HG03064 (cell line): ENCODE data around the gene CIB2.

Experiments used
- ATAC-seq: cut with Tn5 transposase; IDR thresholded peaks from one replicate; pipeline ENCODE4 v1.9.1; 2021; ENCODE audit warnings: low read depth; ENCODE audit not compliant: unreplicated experiment

The CIB2 gene

GRCh38 chr15:78070049-78070700 is 61.1 kb downstream of the CIB2 start:
- ATAC-seq: no peak

DNA sequence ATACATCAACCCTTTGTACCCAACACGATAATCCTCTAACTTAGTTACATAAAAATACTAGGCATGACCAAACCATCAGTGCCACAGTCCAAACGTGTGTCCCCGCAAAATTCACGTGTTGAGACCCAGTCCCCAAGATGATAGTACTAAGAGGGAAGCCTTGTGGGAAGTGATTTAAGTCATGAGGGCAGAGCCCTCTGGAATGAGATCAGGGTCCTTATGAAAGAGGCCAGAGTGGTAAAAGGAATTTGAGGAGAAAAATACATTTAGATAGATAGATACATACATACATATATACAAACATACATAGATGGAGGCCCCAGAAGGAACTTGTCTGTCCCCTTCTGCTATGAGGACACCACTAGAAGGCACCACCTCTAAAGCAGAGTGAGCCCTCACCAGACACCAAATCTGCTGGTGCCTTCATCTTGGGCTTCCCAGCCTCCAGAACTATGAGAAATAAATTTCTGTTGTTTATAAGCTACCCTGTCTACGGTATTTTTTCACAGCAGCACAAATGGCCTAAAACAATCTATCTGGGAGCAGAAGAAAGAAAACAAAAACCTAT is 61.7 kb downstream of the CIB2 start:
- no peak for ATAC-seq

GRCh38 chr15:78069052-78069414 is 62.2 kb downstream of the CIB2 start:
- ATAC-seq: no peak

- no peak for ATAC-seq
Observed at GRCh38 chr15:78067328-78068228, 63.7 kb downstream of the CIB2 start.

GRCh38 chr15:78065973-78066946 is 65.0 kb downstream of the CIB2 start:
- no peak for ATAC-seq

- no peak for ATAC-seq
Observed at GRCh38 chr15:78065284-78065872, 65.9 kb downstream of the CIB2 start.

DNA sequence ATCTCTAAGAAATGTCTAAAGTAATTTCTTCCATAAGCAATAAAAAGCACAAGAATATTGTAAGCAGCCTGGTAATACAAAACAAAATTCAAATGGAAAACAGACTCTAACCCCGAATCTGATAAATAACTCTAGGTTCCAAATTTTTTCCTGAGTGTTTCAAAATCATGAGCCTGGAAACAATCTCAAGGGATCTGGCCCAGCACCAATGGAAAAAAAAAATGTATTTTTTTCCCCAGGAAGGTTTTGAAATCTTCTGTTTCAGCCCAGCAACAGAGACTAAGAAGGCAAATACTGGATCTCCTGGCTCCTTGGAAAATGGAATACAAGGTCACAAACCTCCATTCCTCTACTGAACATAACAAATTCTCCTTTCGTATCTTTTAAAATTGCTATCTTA is 66.7 kb downstream of the CIB2 start:
- ATAC-seq: no peak

- no peak for ATAC-seq
Observed at GRCh38 chr15:78063970-78064385, 67.3 kb downstream of the CIB2 start.

GRCh38 chr15:78063217-78063616 is 68.0 kb downstream of the CIB2 start:
- ATAC-seq: no peak

GRCh38 chr15:78061963-78062427 is 69.2 kb downstream of the CIB2 start:
- no peak for ATAC-seq

- no peak for ATAC-seq
Observed at GRCh38 chr15:78060232-78060631, 71.0 kb downstream of the CIB2 start.

DNA sequence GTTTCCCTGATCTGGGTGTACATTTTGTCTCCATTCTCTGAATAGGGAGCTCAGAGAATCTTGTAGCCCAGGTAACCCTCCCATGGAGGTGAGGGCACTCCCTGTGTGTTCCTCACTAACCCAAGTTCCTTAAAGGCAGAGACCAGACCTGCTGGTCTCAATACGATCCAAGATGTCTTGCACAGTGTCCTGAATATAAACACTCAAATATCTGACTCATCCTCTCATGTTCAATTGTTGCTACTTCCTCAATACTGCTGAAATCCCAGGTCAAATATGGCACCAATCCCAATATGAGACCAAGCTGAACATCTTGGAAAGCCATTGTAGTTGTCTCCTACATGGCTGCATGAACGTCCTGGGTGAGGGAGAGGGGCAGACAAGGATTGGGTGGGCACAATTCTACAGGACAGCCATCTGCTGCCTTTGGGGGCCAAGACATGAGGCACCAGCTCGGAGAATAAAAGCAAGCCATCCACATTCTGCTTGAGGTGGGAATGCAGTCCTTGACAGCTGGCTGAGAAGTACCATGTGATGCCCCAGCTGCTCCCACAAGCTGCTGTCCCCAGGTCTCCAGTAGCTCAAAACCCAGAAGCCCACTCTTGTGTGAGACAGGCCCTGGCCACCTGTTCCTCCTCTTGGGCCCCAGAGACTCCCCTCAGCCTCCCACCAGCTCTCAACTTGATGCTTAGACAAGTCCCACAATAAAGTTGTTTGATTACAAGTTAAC is 72.0 kb downstream of the CIB2 start:
- no peak for ATAC-seq

GRCh38 chr15:78058401-78058935 is 72.8 kb downstream of the CIB2 start:
- no peak for ATAC-seq

GRCh38 chr15:78057803-78058202 is 73.4 kb downstream of the CIB2 start:
- ATAC-seq: no peak

GRCh38 chr15:78056714-78057269 is 74.5 kb downstream of the CIB2 start:
- ATAC-seq: no peak

GRCh38 chr15:78055919-78056713 is 75.1 kb downstream of the CIB2 start:
- no peak for ATAC-seq

DNA sequence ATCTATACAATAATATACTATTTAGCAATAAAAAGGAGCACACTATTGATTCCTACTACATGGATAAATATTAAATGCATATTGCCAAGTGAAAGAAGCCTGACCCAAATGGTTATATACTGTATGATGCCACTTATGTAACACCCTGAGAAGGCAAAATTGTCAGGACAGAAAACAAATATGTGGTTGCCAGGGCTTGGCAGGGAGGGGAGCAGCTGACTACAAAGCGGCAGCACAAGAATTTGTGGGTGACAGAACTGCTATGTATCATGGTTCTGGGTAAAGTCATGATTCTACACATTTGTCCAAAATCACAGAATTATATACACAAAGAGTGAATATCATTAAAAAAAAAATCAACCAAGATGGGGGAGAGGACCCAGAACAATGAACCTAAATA is 76.3 kb downstream of the CIB2 start:
- ATAC-seq: no peak
